Trophoblast cell (in vitro differentiated cells and primary cell): ENCODE data around the gene SLC4A2.
A peak's percentile ranks its signal among the peaks of the same experiment; 100 is the strongest.

Experiments used
- DNase-seq, 2 donors: peaks; one replicate each; pipeline ENCODE4 v3.0.0-alpha.2; 2016
- H2AFZ ChIP-seq: 2 replicates; pipeline ENCODE4 v1.6.1; 2013; ENCODE audit warnings: low read length, moderate library complexity, mild to moderate bottlenecking; ENCODE audit not compliant: insufficient read depth, poor library complexity
- H2AK5ac ChIP-seq: 2 replicates; pipeline ENCODE4 v1.6.1; 2013; ENCODE audit warnings: mild to moderate bottlenecking, low read length
- H2BK120ac ChIP-seq: 2 replicates; pipeline ENCODE4 v1.6.1; 2013; ENCODE audit warnings: low read length, mild to moderate bottlenecking, moderate library complexity; ENCODE audit not compliant: insufficient read depth, poor library complexity
- H2BK12ac ChIP-seq: 2 replicates; pipeline ENCODE4 v1.6.1; 2013; ENCODE audit warnings: mild to moderate bottlenecking, low read length, moderate library complexity
- H2BK5ac ChIP-seq: 2 replicates; pipeline ENCODE4 v1.6.1; 2013; ENCODE audit warnings: low read length, low read depth, moderate library complexity, mild to moderate bottlenecking; ENCODE audit not compliant: poor library complexity
- H3K14ac ChIP-seq: 2 replicates; pipeline ENCODE4 v1.6.1; 2013; ENCODE audit warnings: mild to moderate bottlenecking, low read length
- H3K18ac ChIP-seq: 2 replicates; pipeline ENCODE4 v1.6.1; 2013; ENCODE audit warnings: mild to moderate bottlenecking, low read length
- H3K23ac ChIP-seq: 2 replicates; pipeline ENCODE4 v1.6.1; 2013; ENCODE audit warnings: low read length
- H3K27ac ChIP-seq: 2 replicates; pipeline ENCODE4 v1.5.1; 2013; ENCODE audit warnings: low read depth, mild to moderate bottlenecking, inconsistent platforms, low read length, moderate library complexity
- H3K27me3 ChIP-seq: 2 replicates; pipeline ENCODE4 v1.6.1; 2013; ENCODE audit warnings: inconsistent platforms, mild to moderate bottlenecking, low read length, moderate library complexity; ENCODE audit not compliant: insufficient read depth
- H3K36me3 ChIP-seq, 2 experiments: 1 replicate in 1 of 2; 2 replicates in 1 of 2; pipeline ENCODE4 v1.6.1; 2013; ENCODE audit warnings: low read length in 2 of 2, mild to moderate bottlenecking in 2 of 2, moderate library complexity in 1 of 2; ENCODE audit not compliant: insufficient read depth in 2 of 2, control insufficient read depth in 1 of 2
- H3K4ac ChIP-seq: 2 replicates; pipeline ENCODE4 v1.6.1; 2013; ENCODE audit warnings: low read depth, mild to moderate bottlenecking, low read length, moderate library complexity
- H3K4me1 ChIP-seq, 2 experiments: 1 replicate in 1 of 2; 2 replicates in 1 of 2; pipeline ENCODE4 v1.6.1; 2013; ENCODE audit warnings: low read length in 2 of 2, mild to moderate bottlenecking in 2 of 2, moderate library complexity in 1 of 2; ENCODE audit not compliant: insufficient read depth in 2 of 2, control insufficient read depth in 1 of 2
- H3K4me2 ChIP-seq: 2 replicates; pipeline ENCODE4 v1.6.1; 2013; ENCODE audit warnings: inconsistent platforms, mild to moderate bottlenecking, low read length, moderate library complexity
- H3K4me3 ChIP-seq: 2 replicates; pipeline ENCODE4 v1.5.1; 2013; ENCODE audit warnings: mild to moderate bottlenecking, low read depth, low read length, inconsistent platforms
- H3K79me1 ChIP-seq: one replicate; pipeline ENCODE4 v1.6.1; 2013; ENCODE audit warnings: low read length
- H3K79me2 ChIP-seq: 2 replicates; pipeline ENCODE4 v1.6.1; 2013; ENCODE audit warnings: low read length, mild to moderate bottlenecking; ENCODE audit not compliant: control insufficient read depth, insufficient read depth, poor library complexity
- H3K9ac ChIP-seq: 2 replicates; pipeline ENCODE4 v1.6.1; 2013; ENCODE audit warnings: mild to moderate bottlenecking, low read length
- H3K9me3 ChIP-seq: 2 replicates; pipeline ENCODE4 v1.6.1; 2013; ENCODE audit warnings: low read depth, mild to moderate bottlenecking, control low read depth, inconsistent platforms, low read length; ENCODE audit not compliant: insufficient read depth
- H4K12ac ChIP-seq: 2 replicates; pipeline ENCODE4 v1.6.1; 2013; ENCODE audit warnings: low read depth, mild to moderate bottlenecking, low read length, moderate library complexity
- H4K8ac ChIP-seq: 2 replicates; pipeline ENCODE4 v1.6.1; 2013; ENCODE audit warnings: low read depth, mild to moderate bottlenecking, low read length, moderate library complexity
- H4K91ac ChIP-seq: one replicate; pipeline ENCODE4 v1.6.1; 2013; ENCODE audit warnings: low read depth, mild to moderate bottlenecking, low read length, moderate library complexity
- WGBS: extraction: QIAGEN DNeasy Blood & Tissue Kit; methylation state at CpG from one replicate; pipeline ENCODE4 v1.1.7; 2013; ENCODE audit warnings: missing lambda C conversion rate; ENCODE audit not compliant: insufficient read length, insufficient coverage; ENCODE audit errors: extremely low coverage; 5-methylcytosine and 5-hydroxymethylcytosine counted together

SLC4A2 gene

GRCh38 chr7:151091431-151091830, 32.0 kb downstream of the SLC4A2 start:
- no CpG with 5 or more reads among the region's 6 CpGs for WGBS
- Histone ChIP-seq H3K27me3 (no peaks in the 10 kb centered on the region), H4K12ac (no peak overlapping the region), H3K23ac (no peak overlapping the region), H3K79me2 (peaks cover 27% of the 10 kb centered on the region), H3K4me2 (no peak overlapping the region), H2BK5ac (no peak overlapping the region), H4K91ac (no peak overlapping the region), H2BK12ac (no peak overlapping the region), H4K8ac (no peak overlapping the region), H3K9ac (no peak overlapping the region), H3K79me1 (peaks cover 16% of the 10 kb centered on the region), H3K27ac (no peak overlapping the region), H3K4me1 (peaks cover 27 to 36% of the 10 kb centered on the region in 2 experiments), H2BK120ac (no peak overlapping the region), H3K9me3 (no peaks in the 10 kb centered on the region), H2AFZ (no peak overlapping the region), H2AK5ac (no peak overlapping the region), H3K18ac (peak overlapping the region; percentile 3), H3K36me3 (peaks cover 5 to 7% of the 10 kb centered on the region in 2 experiments), H3K4ac (peak overlapping the region; percentile 37), H3K4me3 (no peak overlapping the region), H3K14ac (no peak overlapping the region)
- peak in 1 of 2 donors; percentile 43 for DNase-seq

- Histone ChIP-seq H3K4ac (peak overlapping the region; percentile 16), H2BK5ac (no peak overlapping the region), H2AFZ (peak overlapping the region; percentile 15), H2BK12ac (no peak overlapping the region), H2BK120ac (no peak overlapping the region), H3K23ac (no peak overlapping the region), H3K4me3 (no peak overlapping the region), H2AK5ac (no peak overlapping the region), H4K12ac (no peak overlapping the region), H3K9ac (no peak overlapping the region), H3K79me2 (peaks cover 24% of the 10 kb centered on the region), H4K91ac (no peak overlapping the region), H3K36me3 (peaks cover 5 to 7% of the 10 kb centered on the region in 2 experiments), H3K4me1 (peaks cover 27 to 36% of the 10 kb centered on the region in 2 experiments), H3K27ac (no peak overlapping the region), H3K9me3 (no peaks in the 10 kb centered on the region), H3K18ac (peak overlapping the region; percentile 3), H3K27me3 (no peaks in the 10 kb centered on the region), H3K79me1 (peaks cover 13% of the 10 kb centered on the region), H3K4me2 (no peak overlapping the region), H3K14ac (no peak overlapping the region), H4K8ac (no peak overlapping the region)
- WGBS = no CpG with 5 or more reads among the region's 14 CpGs
- no peak for DNase-seq
These were observed 32.6 kb downstream of the SLC4A2 start for GRCh38 chr7:151091988-151092387.

- Histone ChIP-seq H3K14ac (no peak overlapping the region), H3K4me1 (peaks cover 22 to 23% of the 10 kb centered on the region in 2 experiments), H2BK120ac (no peak overlapping the region), H3K27ac (no peak overlapping the region), H2AK5ac (no peak overlapping the region), H3K9ac (no peak overlapping the region), H3K79me1 (peaks cover 6% of the 10 kb centered on the region), H3K9me3 (no peaks in the 10 kb centered on the region), H3K4ac (peak overlapping the region; percentile 46), H4K8ac (no peak overlapping the region), H2BK12ac (no peak overlapping the region), H2BK5ac (no peak overlapping the region), H2AFZ (no peak overlapping the region), H4K12ac (no peak overlapping the region), H3K18ac (no peak overlapping the region), H3K23ac (no peak overlapping the region), H3K4me3 (no peak overlapping the region), H3K4me2 (no peak overlapping the region), H3K27me3 (no peaks in the 10 kb centered on the region), H3K79me2 (peaks cover 12% of the 10 kb centered on the region), H4K91ac (no peak overlapping the region), H3K36me3 (peaks cover 5 to 9% of the 10 kb centered on the region in 2 experiments)
- DNase-seq = no peak
- no CpG with 5 or more reads among the region's 6 CpGs for WGBS
These were observed 34.4 kb downstream of the SLC4A2 start for GRCh38 chr7:151093748-151094147.

GRCh38 chr7:151094675-151095074, 35.3 kb downstream of the SLC4A2 start:
- no peak overlapping the region for H4K12ac ChIP-seq
- no peaks in the 10 kb centered on the region for H3K9me3 ChIP-seq
- no peak overlapping the region for H2BK120ac ChIP-seq
- H3K27ac ChIP-seq = no peak overlapping the region
- H3K27me3 ChIP-seq = no peaks in the 10 kb centered on the region
- no peak overlapping the region for H3K14ac ChIP-seq
- H3K79me1 ChIP-seq = peaks cover under 1% of the 10 kb centered on the region
- no peak overlapping the region for H3K4me3 ChIP-seq
- peaks cover 5 to 9% of the 10 kb centered on the region in 2 experiments for H3K36me3 ChIP-seq
- H2BK12ac ChIP-seq = no peak overlapping the region
- H3K79me2 ChIP-seq = peaks cover 9% of the 10 kb centered on the region
- H3K23ac ChIP-seq = no peak overlapping the region
- H3K9ac ChIP-seq = no peak overlapping the region
- H3K4me2 ChIP-seq = no peak overlapping the region
- H2BK5ac ChIP-seq = no peak overlapping the region
- WGBS = no CpG with 5 or more reads among the region's 5 CpGs
- H3K4me1 ChIP-seq = peaks cover 13 to 14% of the 10 kb centered on the region in 2 experiments
- no peak overlapping the region for H4K91ac ChIP-seq
- no peak overlapping the region for H3K4ac ChIP-seq
- no peak overlapping the region for H3K18ac ChIP-seq
- no peak for DNase-seq
- H4K8ac ChIP-seq = no peak overlapping the region
- H2AK5ac ChIP-seq = no peak overlapping the region
- no peak overlapping the region for H2AFZ ChIP-seq
